NCI-H2081 treated with DMSO at 0.1 percent for 48 hours (cell line): Measurements from ENCODE around the gene PSORS1C1.
"Not testable (repeated sequence)": the region's sequence is repeated elsewhere in the genome, so short reads cannot be mapped to it uniquely, and the experiment has no call there.

ENCODE experiments used
- DNase-seq: peaks from one replicate; lab custom pipeline; 2025; lab: John Stamatoyannopoulos, UW

The PSORS1C1 gene

DNA sequence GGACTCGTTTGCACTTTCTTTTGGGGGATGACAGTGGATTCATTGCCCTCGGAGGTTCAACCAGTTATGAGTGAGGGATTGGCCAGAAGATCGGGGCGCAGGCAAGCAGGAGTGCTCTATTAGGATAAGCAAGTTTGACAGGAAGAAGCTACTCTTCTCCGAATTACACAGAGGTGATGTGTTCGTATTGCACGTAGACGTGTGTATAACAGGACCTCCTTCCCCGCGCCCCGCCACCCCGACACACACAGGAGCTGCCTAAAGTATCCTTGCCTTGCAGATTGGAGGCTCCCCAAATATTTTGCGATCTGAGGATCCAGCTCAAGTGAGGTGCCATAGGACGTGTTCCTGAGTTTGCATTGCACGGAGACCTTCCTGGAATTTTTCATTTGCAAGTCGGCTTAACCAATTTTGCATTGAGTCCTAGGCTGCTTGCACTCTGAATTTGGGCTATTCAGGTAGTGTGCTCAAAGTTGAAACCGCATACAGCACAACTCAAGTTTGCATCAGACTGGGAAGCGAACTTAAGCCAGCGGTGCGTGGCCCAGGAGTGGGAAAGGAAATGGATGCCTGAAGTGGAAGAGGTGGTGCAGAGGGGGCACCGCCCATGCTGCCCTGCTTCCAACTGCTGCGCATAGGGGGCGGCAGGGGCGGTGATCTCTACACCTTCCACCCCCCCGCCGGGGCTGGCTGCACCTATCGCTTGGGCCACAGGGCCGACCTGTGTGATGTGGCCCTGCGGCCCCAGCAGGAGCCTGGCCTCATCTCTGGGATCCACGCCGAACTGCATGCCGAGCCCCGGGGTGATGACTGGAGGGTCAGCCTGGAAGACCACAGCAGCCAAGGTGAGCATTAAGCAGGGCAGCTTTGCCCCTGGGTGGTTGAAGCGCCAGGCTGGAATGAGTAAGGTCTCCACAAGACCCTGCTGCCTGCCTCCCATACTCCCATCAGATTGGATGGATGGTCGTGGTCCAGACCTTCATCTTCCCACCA is 44.6 kb downstream of the PSORS1C1 start:
- no peak for DNase-seq

DNA sequence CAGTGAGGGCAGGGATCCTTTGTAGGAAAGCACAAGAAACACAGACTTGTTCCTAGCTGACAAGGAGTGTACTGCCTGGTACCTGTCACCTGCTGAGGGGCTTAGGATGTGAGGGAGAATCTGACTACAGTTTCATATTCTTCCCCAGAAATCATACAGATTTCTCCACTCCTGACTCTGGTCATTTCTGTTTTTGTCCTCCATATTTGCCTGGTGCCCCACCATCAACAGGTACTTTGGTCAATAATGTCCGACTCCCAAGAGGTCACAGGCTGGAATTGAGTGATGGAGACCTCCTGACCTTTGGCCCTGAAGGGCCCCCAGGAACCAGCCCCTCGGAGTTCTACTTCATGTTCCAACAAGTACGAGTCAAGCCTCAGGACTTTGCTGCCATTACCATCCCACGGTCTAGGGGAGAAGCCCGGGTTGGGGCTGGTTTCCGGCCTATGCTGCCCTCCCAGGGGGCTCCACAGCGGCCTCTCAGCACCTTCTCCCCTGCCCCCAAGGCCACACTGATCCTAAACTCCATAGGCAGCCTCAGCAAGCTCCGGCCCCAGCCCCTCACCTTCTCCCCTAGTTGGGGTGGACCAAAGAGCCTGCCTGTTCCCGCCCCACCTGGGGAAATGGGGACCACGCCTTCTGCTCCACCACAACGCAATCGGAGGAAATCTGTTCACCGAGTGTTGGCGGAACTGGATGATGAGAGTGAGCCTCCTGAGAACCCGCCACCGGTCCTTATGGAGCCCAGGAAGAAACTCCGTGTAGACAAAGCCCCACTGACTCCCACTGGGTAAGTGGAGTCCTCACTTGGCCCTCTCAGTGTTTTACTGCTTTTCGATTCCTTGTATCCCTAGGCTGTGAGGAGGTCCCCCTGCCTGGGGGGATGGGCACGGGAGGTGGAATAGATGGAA is 46.9 kb downstream of the PSORS1C1 start:
- no peak for DNase-seq

DNA sequence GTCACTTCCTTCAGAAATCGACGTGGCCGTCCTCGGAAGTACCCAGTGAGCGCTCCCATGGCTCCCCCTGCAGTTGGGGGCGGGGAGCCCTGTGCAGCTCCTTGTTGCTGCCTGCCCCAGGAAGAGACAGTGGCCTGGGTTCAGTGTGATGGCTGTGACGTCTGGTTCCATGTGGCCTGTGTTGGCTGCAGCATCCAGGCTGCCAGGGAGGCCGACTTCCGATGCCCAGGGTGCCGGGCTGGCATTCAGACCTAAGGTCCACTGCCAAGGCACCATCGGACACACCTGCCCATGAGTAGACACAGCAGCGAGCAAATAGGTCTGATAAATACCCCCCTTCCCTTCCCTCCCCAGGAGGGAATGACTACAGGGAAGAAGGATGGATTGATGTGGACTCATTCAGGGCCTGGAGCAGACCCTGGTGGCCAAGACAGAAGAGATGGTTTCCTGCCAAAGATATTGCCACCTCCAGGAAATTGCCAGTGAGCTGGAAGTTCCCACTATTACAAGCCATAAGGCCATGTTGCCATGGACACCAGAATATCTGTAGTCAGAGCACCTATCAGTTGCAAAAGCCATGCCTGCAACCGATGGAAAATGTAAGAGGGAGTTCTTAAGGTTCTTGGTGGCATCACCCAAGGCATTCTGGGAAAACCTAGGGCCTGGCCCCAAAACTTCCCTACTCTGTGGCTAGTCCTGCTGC is 48.0 kb downstream of the PSORS1C1 start:
- DNase-seq, result no peak

DNA sequence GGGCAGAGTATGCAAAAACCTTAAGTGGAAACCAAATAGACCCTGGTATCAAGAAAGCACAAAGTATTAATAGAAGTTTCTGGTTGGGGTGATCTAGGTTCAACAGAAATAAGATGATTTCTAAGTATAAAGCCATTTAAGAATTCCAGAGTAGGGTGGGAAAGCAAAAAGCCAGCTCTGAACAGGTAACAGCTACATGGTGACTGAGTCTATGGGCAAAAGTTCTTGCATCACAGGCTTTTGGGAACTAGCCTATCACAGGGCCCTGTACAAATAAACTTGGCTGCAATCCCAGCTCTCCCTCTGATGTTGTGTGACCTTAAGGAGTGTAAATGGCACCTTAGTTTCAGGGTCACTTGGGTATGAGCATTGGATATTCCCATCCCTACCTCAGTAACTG is 49.3 kb downstream of the PSORS1C1 start:
- no peak for DNase-seq

DNA sequence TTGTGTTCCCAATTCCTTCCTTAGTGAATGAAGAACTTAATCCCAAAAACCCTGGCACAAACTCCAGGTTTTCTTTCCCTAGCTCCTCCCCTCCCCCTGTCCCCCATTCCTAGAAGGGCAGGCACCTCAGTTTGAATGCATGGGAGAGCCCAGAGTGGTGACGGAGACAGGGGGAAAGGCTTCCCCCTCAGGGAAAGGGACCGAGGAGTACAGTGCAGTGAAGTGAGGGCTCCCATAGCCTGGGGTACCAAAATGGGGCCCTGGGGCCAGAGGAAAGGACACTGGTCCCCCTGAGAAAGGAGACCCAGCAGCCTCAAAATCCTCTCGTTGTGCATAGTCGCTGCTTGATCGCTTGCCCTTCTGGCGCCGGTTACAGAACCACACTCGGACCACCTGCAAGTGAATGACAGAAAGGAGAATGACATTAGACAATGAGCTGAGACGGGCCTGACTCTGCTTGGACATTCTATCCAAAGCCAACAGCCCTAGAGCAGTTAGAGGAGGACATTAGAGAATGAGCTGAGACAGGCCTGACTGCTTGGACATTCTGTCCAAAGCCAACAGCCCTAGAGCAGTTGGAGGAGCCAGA is 50.0 kb downstream of the PSORS1C1 start:
- DNase-seq, result not testable (repeated sequence)

DNA sequence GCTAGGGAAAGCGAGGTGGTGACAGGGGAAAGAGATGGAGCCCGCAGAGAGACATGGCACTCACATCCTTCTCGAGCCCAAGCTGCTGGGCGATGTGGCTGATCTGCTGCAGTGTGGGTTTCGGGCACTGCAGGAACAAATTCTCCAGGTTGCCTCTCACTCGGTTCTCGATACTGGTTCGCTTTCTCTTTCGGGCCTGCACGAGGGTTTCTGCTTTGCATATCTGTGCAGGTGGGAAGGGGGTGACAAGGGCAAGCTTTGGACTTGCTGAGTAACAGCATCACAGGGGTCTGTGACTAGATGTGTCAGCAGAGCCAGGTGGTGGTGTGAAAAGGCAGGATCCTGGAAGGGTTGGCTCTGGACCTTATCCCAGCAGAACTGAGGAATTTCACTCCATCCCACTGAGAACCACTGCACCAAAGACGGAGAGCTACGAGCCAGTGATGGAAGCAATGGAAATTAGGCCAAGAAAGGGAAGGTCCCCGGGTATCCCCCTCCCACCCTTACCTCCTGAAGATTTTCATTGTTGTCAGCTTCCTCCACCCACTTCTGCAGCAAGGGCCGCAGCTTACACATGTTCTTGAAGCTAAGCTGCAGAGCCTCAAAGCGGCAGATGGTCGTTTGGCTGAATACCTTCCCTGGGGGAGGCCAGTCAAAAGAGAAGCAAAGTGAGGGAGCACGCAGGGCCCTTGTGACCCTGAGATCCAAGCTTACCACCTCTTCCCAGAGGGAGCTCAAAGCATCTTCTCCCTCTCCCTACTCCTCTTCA is 50.6 kb downstream of the PSORS1C1 start:
- DNase-seq, result not testable (repeated sequence)

DNA sequence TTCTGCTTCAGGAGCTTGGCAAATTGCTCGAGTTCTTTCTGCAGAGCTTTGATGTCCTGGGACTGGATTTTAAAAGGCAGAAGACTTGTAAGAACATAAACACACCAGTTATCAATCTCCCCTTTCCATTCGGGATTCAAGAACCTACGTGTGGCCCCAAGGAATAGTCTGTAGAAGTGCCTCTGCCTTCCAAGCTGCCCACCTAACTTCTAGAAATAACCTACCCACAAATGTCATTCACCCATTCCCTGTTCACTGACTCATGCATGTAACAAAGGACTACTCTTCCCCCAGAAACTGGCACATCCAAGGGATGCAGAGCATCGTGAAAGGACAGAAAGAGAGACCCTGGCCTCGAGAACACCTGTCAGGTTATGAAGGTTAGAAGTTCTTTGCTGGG is 51.4 kb downstream of the PSORS1C1 start:
- no peak for DNase-seq

DNA sequence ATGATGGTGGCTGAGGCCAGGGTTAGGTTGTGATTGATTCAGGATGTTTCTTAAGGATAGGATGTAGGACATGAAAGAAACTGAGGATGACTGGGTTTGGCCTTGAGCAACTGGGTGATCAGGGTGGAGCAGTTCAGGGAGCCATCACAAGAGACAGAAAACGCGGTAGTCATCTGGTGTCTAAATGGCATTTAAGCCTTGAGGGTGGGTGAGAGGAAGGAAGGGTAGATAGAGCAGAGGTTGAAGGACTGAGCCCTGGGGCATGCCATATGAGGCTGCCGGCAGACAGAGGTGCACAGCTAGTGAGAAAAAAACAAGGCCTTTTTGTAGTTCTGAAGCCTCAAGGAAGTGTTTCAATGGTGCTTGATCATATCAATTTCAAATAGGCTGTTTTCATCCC is 54.0 kb downstream of the PSORS1C1 start:
- DNase-seq, result no peak

DNA sequence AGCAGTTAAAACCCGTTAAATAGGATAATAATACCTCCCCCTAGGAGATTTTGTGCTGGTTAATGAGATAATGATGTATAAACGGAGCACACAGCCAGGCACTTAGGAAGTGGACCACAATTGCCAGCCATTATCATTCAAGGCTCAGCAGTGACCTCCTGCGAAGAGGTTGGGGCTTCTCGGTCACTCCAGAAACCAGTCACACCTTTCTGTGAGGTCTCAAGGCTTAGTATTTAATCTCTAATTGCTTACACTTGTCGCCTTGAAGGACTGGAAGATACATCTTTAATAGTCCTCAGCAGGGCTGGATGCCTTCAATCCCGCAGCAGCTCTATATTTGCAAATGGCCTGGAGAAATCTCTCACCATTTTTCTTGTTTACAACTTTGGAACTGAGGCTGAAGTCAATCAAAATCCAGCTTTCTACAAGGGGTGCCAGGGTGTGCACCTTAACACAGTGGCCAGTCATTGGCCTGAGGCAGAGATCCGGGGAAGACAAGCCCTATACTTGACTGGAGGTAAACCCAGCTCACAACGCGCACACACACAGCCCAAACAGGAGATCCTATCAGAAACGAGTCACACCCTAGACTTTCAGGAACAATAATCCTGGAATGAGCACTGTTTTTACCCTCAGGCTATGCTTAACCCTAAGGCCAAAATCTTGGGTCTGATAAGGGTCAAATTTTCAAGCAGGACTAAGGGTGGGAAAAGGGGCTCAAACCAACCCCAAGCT is 54.7 kb downstream of the PSORS1C1 start:
- no peak for DNase-seq

DNA sequence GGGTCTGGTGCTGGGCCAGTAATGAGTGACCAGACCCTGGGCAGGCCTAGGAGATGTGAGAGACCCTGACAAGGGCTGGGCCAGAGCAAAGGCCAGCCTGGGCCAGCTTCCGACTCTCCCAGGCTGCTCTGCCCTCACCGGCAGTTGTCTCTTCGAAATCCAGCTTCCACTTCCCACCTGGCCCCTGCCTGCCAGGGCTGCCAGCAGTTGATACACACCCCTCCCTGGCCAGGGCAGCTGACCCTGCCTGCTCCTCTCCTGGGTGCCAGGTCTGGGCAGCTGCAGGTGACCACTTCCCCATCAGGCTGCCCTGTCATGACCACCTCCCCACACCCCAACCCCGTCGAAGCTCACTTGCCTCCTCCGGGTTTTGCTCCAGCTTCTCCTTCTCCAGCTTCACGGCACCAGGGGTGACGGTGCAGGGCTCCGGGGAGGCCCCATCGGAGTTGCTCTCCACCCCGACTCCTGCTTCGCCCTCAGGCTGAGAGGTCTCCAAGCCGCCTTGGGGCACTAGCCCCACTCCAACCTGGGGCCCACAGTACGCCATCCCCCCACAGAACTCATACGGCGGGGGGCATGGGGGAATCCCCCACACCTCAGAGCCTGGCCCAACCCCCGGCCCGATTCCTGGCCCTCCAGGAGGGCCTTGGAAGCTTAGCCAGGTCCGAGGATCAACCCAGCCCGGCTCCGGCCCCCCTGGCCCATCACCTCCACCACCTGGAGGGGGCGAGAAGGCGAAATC is 55.4 kb downstream of the PSORS1C1 start:
- not testable (repeated sequence) for DNase-seq

DNA sequence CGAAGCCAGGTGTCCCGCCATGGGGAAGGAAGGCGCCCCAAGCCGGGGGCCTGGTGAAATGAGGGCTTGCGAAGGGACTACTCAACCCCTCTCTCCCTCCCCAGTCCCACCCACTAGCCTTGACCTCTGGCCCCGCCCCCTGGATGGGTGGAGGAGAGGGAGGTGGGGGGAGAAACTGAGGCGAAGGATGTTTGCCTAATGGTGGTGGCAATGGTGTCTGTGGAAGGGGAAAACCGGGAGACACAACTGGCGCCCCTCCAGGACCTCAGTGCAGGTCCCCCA is 55.9 kb downstream of the PSORS1C1 start, which contains the start of gene POU5F1:
Gene POU5F1, minus strand, starts transcription at position 83 of the 282 bp plus-strand sequence. Its CDS starts 62 bp downstream, at position 21.
- no peak for DNase-seq

DNA sequence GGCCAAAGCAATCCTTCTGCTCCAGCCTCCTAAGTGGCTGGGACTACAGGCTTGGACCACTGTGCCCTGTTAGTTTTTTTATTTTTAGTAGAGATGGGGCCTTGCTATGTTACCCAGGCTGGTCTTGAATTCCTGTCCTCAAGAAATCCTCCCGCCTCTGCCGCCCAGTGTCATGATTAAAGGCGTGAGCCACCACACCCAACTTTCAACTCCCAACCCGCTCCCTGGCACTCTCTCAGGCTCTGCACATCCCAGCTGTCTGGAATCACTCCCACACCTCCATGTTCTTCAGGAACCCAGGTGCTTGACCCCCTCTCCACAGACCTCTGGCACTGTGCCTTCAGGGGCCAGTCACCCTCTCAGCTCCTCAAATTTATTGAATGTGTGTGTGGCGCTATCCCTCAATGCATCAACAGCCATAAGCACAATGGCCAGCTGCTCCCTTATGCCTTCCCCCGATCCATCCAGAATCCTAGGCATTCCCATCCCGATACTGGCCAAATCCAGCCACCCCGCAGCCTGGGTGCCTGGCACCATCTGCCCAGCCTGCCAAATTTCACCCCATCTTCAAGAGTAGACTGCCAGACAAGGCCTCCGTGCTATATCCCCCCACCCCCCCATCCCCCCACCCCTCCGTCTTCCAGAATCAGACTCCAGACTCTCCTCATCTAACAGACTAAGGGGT is 56.5 kb downstream of the PSORS1C1 start:
- no peak for DNase-seq

DNA sequence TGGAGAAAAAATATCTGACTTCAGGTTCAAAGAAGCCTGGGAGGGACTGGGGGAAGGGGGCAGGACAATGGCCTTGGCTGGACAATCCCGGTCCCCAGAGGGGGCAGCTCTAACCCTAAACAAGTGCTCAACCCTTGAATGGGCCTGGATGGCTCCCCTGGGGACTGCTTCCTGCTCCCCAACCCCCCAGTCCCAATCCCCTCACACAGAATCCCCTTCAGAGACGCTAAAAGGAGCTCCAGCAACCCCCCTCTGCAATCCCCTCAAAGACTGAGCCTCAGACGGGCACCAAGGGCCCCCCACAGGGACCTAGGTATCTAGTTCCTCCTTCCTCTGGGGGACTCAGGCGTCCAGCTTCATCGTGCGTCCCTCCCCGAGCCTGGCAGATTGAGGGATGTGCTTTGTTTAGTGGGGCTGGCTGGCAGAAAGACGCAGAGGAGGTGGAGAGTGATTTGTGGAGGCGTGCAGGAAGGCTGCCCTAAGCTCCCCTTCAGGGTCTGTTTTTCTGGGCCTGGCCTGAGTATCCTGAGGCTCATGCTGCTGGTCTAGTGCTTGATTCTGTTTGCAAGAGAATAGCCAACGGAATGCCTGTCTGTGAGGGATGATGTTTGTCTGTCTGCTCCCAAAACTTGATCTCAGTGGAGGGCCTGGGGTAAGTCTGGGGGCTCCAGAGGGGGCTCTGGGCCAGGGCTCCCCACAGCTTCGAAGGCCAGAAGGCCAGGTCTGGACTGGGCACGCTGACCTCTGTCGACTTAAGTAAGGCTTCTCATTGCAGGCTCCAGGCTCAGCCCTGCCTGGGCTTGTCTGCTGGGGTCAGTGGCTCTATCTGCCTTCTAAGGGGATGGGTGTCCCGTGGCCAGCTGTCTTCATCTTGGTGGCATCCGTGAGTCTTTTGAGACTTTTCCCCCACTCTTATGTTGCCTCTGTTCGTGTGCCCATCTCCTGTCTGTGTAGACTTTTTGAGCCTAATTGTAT is 57.6 kb downstream of the PSORS1C1 start:
- no peak for DNase-seq

DNA sequence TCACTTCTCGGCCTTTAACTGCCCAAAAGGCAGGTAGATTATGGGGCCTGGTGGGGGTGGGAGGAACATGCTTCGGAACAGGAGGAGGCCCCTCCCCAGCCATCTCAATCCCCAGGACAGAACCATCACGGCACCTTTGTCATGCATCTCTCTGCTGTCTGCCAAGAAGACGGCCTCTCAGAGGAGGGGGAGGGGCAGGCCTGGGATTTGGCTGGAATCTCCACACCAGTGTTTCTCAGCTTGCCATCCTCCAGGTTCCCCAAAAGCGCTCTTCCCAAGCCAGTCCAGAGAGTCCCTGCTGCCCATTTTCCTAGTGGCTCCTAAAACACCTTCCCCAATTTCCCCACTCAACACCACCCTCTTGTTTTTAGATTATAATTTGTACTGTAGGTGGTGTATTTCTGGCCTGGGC is 58.4 kb downstream of the PSORS1C1 start:
- DNase-seq, result no peak

DNA sequence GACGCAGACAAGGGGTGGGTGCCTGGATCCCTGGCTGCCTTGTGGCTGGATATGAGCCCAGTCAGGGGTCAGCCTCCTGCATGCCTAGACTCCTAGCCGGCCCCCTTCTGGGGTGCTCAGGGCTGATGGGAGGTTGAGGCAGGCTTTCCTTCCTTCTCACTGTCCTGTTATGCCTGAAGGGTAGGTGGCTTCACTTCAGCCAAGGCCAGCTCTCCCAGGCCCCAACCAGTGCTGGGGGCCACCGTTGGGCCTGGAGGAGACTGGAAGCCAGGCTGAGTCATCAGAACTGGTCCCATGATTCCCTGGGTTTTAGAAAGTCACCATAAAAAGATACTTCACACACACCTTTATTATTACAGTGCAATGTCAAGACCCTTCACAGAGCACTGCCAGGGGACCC is 58.8 kb downstream of the PSORS1C1 start:
- DNase-seq, result no peak

DNA sequence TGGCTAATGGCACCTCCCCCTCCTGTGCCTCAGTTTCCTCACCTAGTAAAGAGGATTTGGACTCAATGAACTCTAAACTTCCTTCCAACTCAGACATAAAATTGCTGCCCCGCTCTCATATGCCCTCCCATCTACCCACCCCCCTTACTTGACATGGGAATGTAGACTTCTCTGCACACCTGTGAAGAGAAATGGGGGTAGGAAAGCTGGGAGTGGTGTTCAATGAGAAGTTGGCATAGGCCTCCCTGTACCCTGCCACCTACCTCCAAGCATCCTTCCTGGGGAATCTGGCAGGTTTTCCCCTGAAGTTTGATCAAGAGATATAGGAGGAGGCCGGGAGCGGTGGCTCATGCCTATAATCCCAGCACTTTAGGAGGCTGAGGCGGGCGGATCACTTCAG is 59.8 kb downstream of the PSORS1C1 start:
- DNase-seq, result no peak

DNA sequence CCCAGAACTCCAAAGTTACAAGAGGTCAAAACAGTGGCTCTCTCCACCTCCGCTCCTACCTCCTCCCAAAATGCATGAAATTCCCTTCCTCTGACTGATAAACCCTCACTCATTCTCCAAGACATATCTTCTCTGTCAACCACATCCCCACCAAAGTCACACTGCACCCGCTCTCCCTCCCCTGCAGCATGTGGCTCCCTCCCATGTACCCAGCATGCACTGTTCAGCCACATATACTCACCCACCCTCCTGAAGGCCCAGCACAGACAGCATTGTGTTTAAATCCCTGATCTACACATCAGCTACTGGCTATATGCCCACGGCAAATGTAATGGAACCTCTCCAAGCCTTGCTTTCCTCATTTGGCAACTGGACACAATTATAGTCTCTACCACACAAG is 61.4 kb downstream of the PSORS1C1 start:
- DNase-seq, result no peak
